Medulla oblongata (tissue), 1 donor: ENCODE measurements around the gene CYP2A13.
"Not testable (repeated sequence)": the region's sequence is repeated elsewhere in the genome, so short reads cannot be mapped to it uniquely, and the experiment has no call there.

Source experiments
- DNase-seq: peaks from one replicate; pipeline ENCODE4 v3.0.0-alpha.2; 2015; ENCODE audit errors: extremely low spot score

CYP2A13 gene

GRCh38 chr19:41120929-41121911 is 33.0 kb downstream of the CYP2A13 start:
- DNase-seq: not testable (repeated sequence)

- DNase-seq: not testable (repeated sequence)
Measured at GRCh38 chr19:41122846-41123245, 34.6 kb downstream of the CYP2A13 start.

GRCh38 chr19:41123716-41124294 is 35.6 kb downstream of the CYP2A13 start:
- no peak for DNase-seq

GRCh38 chr19:41126765-41127203 is 38.5 kb downstream of the CYP2A13 start:
- peak; percentile 7 for DNase-seq

- DNase-seq: not testable (repeated sequence)
Measured at GRCh38 chr19:41127362-41127761, 39.1 kb downstream of the CYP2A13 start.

- peak; percentile 12 for DNase-seq
Measured at GRCh38 chr19:41127801-41128300, 39.6 kb downstream of the CYP2A13 start.

- no peak for DNase-seq
Measured at GRCh38 chr19:41128692-41129091, 40.4 kb downstream of the CYP2A13 start.

GRCh38 chr19:41131186-41131585 is 42.9 kb downstream of the CYP2A13 start:
- no peak for DNase-seq

GRCh38 chr19:41133260-41133659 is 45.0 kb downstream of the CYP2A13 start:
- no peak for DNase-seq

GRCh38 chr19:41134616-41135015 is 46.4 kb downstream of the CYP2A13 start:
- DNase-seq: no peak

- peak; percentile 67 for DNase-seq
Measured at GRCh38 chr19:41135390-41136384, 47.4 kb downstream of the CYP2A13 start.

GRCh38 chr19:41136636-41137455 is 48.6 kb downstream of the CYP2A13 start:
- DNase-seq: no peak

GRCh38 chr19:41144403-41144802 is 56.2 kb downstream of the CYP2A13 start:
- peak; percentile 81 for DNase-seq
